K562 (cell line): Measurements from ENCODE around the gene GZMM. TPM values are rescaled to one million over a fixed set of nuclear protein-coding genes. Genes with fewer than 3 reads are reported as not detected.

Experiments
- CSDE1 ChIP-seq, 2 experiments: fragments of 450-650 bp; IDR thresholded peaks; 2 replicates each; pipeline ENCODE4 v1.6.1; 2016; ENCODE audit warnings: mild to moderate bottlenecking in 1 of 2
- GATAD2B ChIP-seq: fragments of 450-650 bp; IDR thresholded peaks from 2 replicates; pipeline ENCODE4 v1.6.1; 2017; ENCODE audit warnings: mild to moderate bottlenecking, borderline replicate concordance
- HDAC2 ChIP-seq: fragments of 450-650 bp; IDR thresholded peaks from 2 replicates; pipeline ENCODE4 v1.6.1; 2016; ENCODE audit warnings: mild to moderate bottlenecking
- HDAC8 ChIP-seq: fragments of 450-650 bp; IDR thresholded peaks from 2 replicates; pipeline ENCODE4 v1.6.1; 2016; ENCODE audit warnings: mild to moderate bottlenecking, missing genetic modification characterization, moderate library complexity, missing compliant biosample characterization
- IRF2 ChIP-seq: sonication (generic); formaldehyde crosslinking; IDR thresholded peaks from 2 replicates; pipeline ENCODE4 v1.8.1; 2022; ENCODE audit warnings: mild to moderate bottlenecking, missing genetic modification reagents
- KAT2B ChIP-seq: IDR thresholded peaks from one replicate; pipeline ENCODE4 v1.6.1; 2012; ENCODE audit warnings: low read depth, mild to moderate bottlenecking, control low read depth, inconsistent platforms, low read length, moderate library complexity
- KDM4B ChIP-seq, 2 experiments: fragments of 450-650 bp in 1 of 2; sonication (generic) in 1 of 2; IDR thresholded peaks; 2 replicates each; pipeline ENCODE4 v1.6.1; 2016 to 2017; ENCODE audit warnings: borderline replicate concordance in 2 of 2, antibody characterized with exemption in 1 of 2, low read depth in 1 of 2, mild to moderate bottlenecking in 1 of 2
- LEF1 ChIP-seq: fragments of 450-650 bp; IDR thresholded peaks from 2 replicates; pipeline ENCODE4 v1.6.1; 2016; ENCODE audit warnings: mild to moderate bottlenecking
- MTA2 ChIP-seq: fragments of 450-650 bp; IDR thresholded peaks from 2 replicates; pipeline ENCODE4 v1.6.1; 2016; ENCODE audit warnings: low read depth
- NRF1 ChIP-seq, 2 experiments: fragments of 450-650 bp; IDR thresholded peaks in 1 of 2; conservative IDR thresholded peaks in 1 of 2; 2 replicates each; pipeline ENCODE4 v1.6.1; 2014; ENCODE audit warnings: mild to moderate bottlenecking in 2 of 2
- PHB2 ChIP-seq: fragments of 450-650 bp; IDR thresholded peaks from 2 replicates; pipeline ENCODE4 v1.6.1; 2017; ENCODE audit warnings: low read depth
- POLR2G ChIP-seq: fragments of 200-400 bp; formaldehyde crosslinking; IDR thresholded peaks from 2 replicates; pipeline ENCODE4 v1.6.1; 2017; ENCODE audit warnings: low read depth, mild to moderate bottlenecking, antibody characterized with exemption, low read length, moderate library complexity
- POLR3A ChIP-seq: IDR thresholded peaks from 2 replicates; pipeline ENCODE4 v1.6.1; 2011; ENCODE audit warnings: borderline replicate concordance, mild to moderate bottlenecking, moderate library complexity; ENCODE audit not compliant: insufficient read length, insufficient read depth; ENCODE audit errors: extremely low read depth
- RFX7 ChIP-seq: fragments of 250-450 bp; sonication (Bioruptor Pico); IDR thresholded peaks from 2 replicates; pipeline ENCODE4 v1.5.1; 2021; ENCODE audit warnings: mild to moderate bottlenecking
- SREBF2 ChIP-seq: sonication (generic); formaldehyde crosslinking; IDR thresholded peaks from 2 replicates; pipeline ENCODE4 v1.4.0; 2020; ENCODE audit warnings: mild to moderate bottlenecking, missing genetic modification reagents
- TEAD1 ChIP-seq, 2 experiments: fragments of 450-650 bp in 1 of 2; sonication (generic) in 1 of 2; formaldehyde crosslinking; IDR thresholded peaks; 2 replicates each; pipeline versions ENCODE4 v1.4.0 to v1.8.0; 2020 to 2022; ENCODE audit warnings: mild to moderate bottlenecking in 2 of 2, missing genetic modification reagents in 1 of 2
- TEAD2 ChIP-seq: fragments of 450-650 bp; IDR thresholded peaks from 2 replicates; pipeline ENCODE4 v1.6.1; 2016; ENCODE audit warnings: missing genetic modification characterization, control low read depth, missing compliant biosample characterization
- WHSC1 ChIP-seq: IDR thresholded peaks from one replicate; pipeline ENCODE4 v1.6.1; 2012; ENCODE audit warnings: low read length, control low read depth, inconsistent platforms
- ZBTB33 ChIP-seq: sonication (generic); formaldehyde crosslinking; IDR thresholded peaks from 2 replicates; pipeline ENCODE4 v1.8.1; 2023; ENCODE audit warnings: mild to moderate bottlenecking, missing genetic modification reagents
- ZBTB8A ChIP-seq: fragments of 450-650 bp; IDR thresholded peaks from 2 replicates; pipeline ENCODE4 v1.6.1; 2018; ENCODE audit warnings: mild to moderate bottlenecking, moderate library complexity; ENCODE audit not compliant: partially characterized antibody
- ZC3H4 ChIP-seq: sonication (generic); formaldehyde crosslinking; IDR thresholded peaks from 2 replicates; pipeline ENCODE4 v1.9.0; 2021; ENCODE audit warnings: missing genetic modification reagents, borderline replicate concordance
- ZNF24 ChIP-seq: fragments of 450-650 bp; IDR thresholded peaks from 2 replicates; pipeline ENCODE4 v1.6.1; 2016
- ZNF511 ChIP-seq: sonication (generic); formaldehyde crosslinking; IDR thresholded peaks from 2 replicates; pipeline ENCODE4 v1.8.0; 2022; ENCODE audit warnings: mild to moderate bottlenecking, missing genetic modification reagents
- ZSCAN32 ChIP-seq: fragments of 450-650 bp; formaldehyde crosslinking; IDR thresholded peaks from 2 replicates; pipeline ENCODE4 v1.4.0; 2020; ENCODE audit warnings: mild to moderate bottlenecking, moderate library complexity
- polyA plus RNA-seq, 8 experiments: library from polyadenylated mRNA; depleted of rRNA in 4 of 8; stranded (reverse) in 5 of 8; unstranded in 3 of 8; fragments of >200 nt; fragmentation: Nextera tagmentation in 2 of 8; fragmentation: Illumina TruSeq in 1 of 8; extraction: Ambion mirVana in 2 of 8; extraction: Trizol in 1 of 8; gene quantifications; 2 replicates each; pipeline versions ENCODE4 v1.2.1 to v1.2.3, GENCODE V29; 2011 to 2014; ENCODE audit warnings: inconsistent platforms in 1 of 8, missing spikeins in 1 of 8
- total RNA-seq, 7 experiments: library from RNA; depleted of rRNA in 6 of 7; stranded (reverse); fragments of >200 nt in 6 of 7; fragmentation: Illumina TruSeq in 2 of 7; extraction: Trizol in 2 of 7; gene quantifications; 2 replicates each; pipeline versions ENCODE4 v1.2.1 to v1.2.3, GENCODE V29; 2011 to 2021; ENCODE audit warnings: low replicate concordance in 1 of 7

GZMM gene
- total and polyA plus RNA-seq, 9 of the 15 experiments (the other 6 are each of a cell fraction or from before 2014, with no cell fraction given) = 0.08 to 2.6 (median 0.70) TPM; not detected in 2

GRCh38 chr19:512547-513365 lies 31.1 kb upstream of the GZMM start (continued):
- no peak for TF ChIP-seq KAT2B
- TF ChIP-seq HDAC2 = no peak
- TF ChIP-seq LEF1 = no peak
- TF ChIP-seq IRF2 = no peak
- peak; percentile 47 to 50; a peak in 3 of 4 replicates for TF ChIP-seq NRF1 (conservative IDR thresholded peaks at IDR 0.05 in 1 of 2, IDR thresholded peaks at IDR 0.05 in 1 of 2)
- peak; percentile 98 for TF ChIP-seq ZBTB33 (CRISPR knock-in tag)
- no peak for TF ChIP-seq MTA2
- no peak for TF ChIP-seq RFX7
- no peak for TF ChIP-seq HDAC8 (tag)
- TF ChIP-seq PHB2 = no peak
- no peak for TF ChIP-seq ZBTB8A
- TF ChIP-seq CSDE1 (IDR thresholded peaks at IDR 0.05) = no peak
- TF ChIP-seq ZNF24 = no peak
- no peak for TF ChIP-seq WHSC1
- TF ChIP-seq TEAD1 (CRISPR knock-in tag; IDR thresholded peaks at IDR 0.05) = no peak
- TF ChIP-seq ZSCAN32 (CRISPR knock-in tag) = no peak
- TF ChIP-seq POLR3A = no peak
- TF ChIP-seq SREBF2 = no peak
- TF ChIP-seq ZNF511 (CRISPR knock-in tag) = no peak
- TF ChIP-seq TEAD2 (tag) = no peak
- peak; percentile 57; the same call in 1 of the 2 replicates for TF ChIP-seq POLR2G
- no peak for TF ChIP-seq KDM4B (IDR thresholded peaks at IDR 0.05; ENCODE audit: borderline replicate concordance in 2 of 2, low read depth in 1 of 2)
- TF ChIP-seq ZC3H4 (CRISPR knock-in tag) = no peak
- TF ChIP-seq GATAD2B = no peak
